Mononuclear cell (primary cell): ENCODE data around the gene ST6GALNAC3. TPM values are rescaled to one million over a fixed set of nuclear protein-coding genes. Genes with fewer than 3 reads are reported as not detected.
"Not testable (repeated sequence)": the region's sequence is repeated elsewhere in the genome, so short reads cannot be mapped to it uniquely, and the experiment has no call there.

Source experiments
- H3K27me3 ChIP-seq: 2 replicates; pipeline ENCODE4 v1.6.0; 2011; ENCODE audit warnings: low read length, control low read depth; ENCODE audit not compliant: insufficient read depth
- H3K4me1 ChIP-seq: 2 replicates; pipeline ENCODE4 v1.5.1; 2011; ENCODE audit warnings: mild to moderate bottlenecking, low read length, control low read depth; ENCODE audit not compliant: insufficient read depth
- H3K4me3 ChIP-seq: 2 replicates; pipeline ENCODE4 v1.5.1; 2011; ENCODE audit warnings: mild to moderate bottlenecking, low read length, moderate library complexity
- H3K9me3 ChIP-seq: 2 replicates; pipeline ENCODE4 v1.5.1; 2011; ENCODE audit warnings: low read depth, mild to moderate bottlenecking, control low read depth, low read length
- total RNA-seq: library from RNA; depleted of rRNA; stranded (reverse); fragments of >200 nt; gene quantifications from one replicate; pipeline ENCODE4 v1.2.3, GENCODE V29; 2012

Gene ST6GALNAC3
- total RNA-seq, 1 donor, result 3.5 TPM

- no peak overlapping the region for H3K4me3 ChIP-seq
- no peaks in the 10 kb centered on the region for H3K9me3 ChIP-seq
- H3K4me1 ChIP-seq, result no peaks in the 10 kb centered on the region
- H3K27me3 ChIP-seq, result no peaks in the 10 kb centered on the region
These were observed 564.6 kb downstream of the ST6GALNAC3 start for GRCh38 chr1:76639181-76639580.

- H3K9me3 ChIP-seq, result no peaks in the 10 kb centered on the region
- H3K27me3 ChIP-seq, result no peaks in the 10 kb centered on the region
- no peaks in the 10 kb centered on the region for H3K4me1 ChIP-seq
- H3K4me3 ChIP-seq, result no peak overlapping the region
These were observed 565.5 kb downstream of the ST6GALNAC3 start for GRCh38 chr1:76640092-76640491.

- H3K4me3 ChIP-seq, result no peak overlapping the region
- no peaks in the 10 kb centered on the region for H3K9me3 ChIP-seq
- H3K4me1 ChIP-seq, result no peaks in the 10 kb centered on the region
- no peaks in the 10 kb centered on the region for H3K27me3 ChIP-seq
These were observed 566.2 kb downstream of the ST6GALNAC3 start for GRCh38 chr1:76640723-76641122.

- Histone ChIP-seq H3K9me3 (no peaks in the 10 kb centered on the region), H3K4me1 (no peaks in the 10 kb centered on the region), H3K4me3 (no peak overlapping the region), H3K27me3 (no peaks in the 10 kb centered on the region)
These were observed 569.6 kb downstream of the ST6GALNAC3 start for GRCh38 chr1:76644139-76644538.

- H3K4me1 ChIP-seq, H3K4me3 ChIP-seq, H3K27me3 ChIP-seq: not testable (repeated sequence)
- H3K9me3 ChIP-seq, result peaks cover 13% of the 10 kb centered on the region
These were observed 578.3 kb downstream of the ST6GALNAC3 start for GRCh38 chr1:76652860-76653259.

- H3K27me3 ChIP-seq, result no peaks in the 10 kb centered on the region
- no peak overlapping the region for H3K4me3 ChIP-seq
- peaks cover 7% of the 10 kb centered on the region for H3K9me3 ChIP-seq
- no peaks in the 10 kb centered on the region for H3K4me1 ChIP-seq
These were observed 583.1 kb downstream of the ST6GALNAC3 start for GRCh38 chr1:76657623-76658022.

GRCh38 chr1:76659171-76659940 lies 584.8 kb downstream of the ST6GALNAC3 start:
- Histone ChIP-seq H3K9me3 (peaks cover 7% of the 10 kb centered on the region), H3K4me1 (no peaks in the 10 kb centered on the region), H3K27me3 (no peaks in the 10 kb centered on the region), H3K4me3 (no peak overlapping the region)

- no peaks in the 10 kb centered on the region for H3K27me3 ChIP-seq
- no peak overlapping the region for H3K4me3 ChIP-seq
- peaks cover 6% of the 10 kb centered on the region for H3K9me3 ChIP-seq
- H3K4me1 ChIP-seq, result no peaks in the 10 kb centered on the region
These were observed 587.0 kb downstream of the ST6GALNAC3 start for GRCh38 chr1:76661531-76661930.

GRCh38 chr1:76666499-76666898 lies 592.0 kb downstream of the ST6GALNAC3 start:
- Histone ChIP-seq H3K9me3 (no peaks in the 10 kb centered on the region), H3K27me3 (no peaks in the 10 kb centered on the region), H3K4me1 (no peaks in the 10 kb centered on the region), H3K4me3 (no peak overlapping the region)

- H3K9me3 ChIP-seq, result no peaks in the 10 kb centered on the region
- no peaks in the 10 kb centered on the region for H3K4me1 ChIP-seq
- no peak overlapping the region for H3K4me3 ChIP-seq
- no peaks in the 10 kb centered on the region for H3K27me3 ChIP-seq
These were observed 593.5 kb downstream of the ST6GALNAC3 start for GRCh38 chr1:76668046-76668445.

- Histone ChIP-seq H3K27me3 (no peaks in the 10 kb centered on the region), H3K4me3 (no peak overlapping the region), H3K4me1 (no peaks in the 10 kb centered on the region), H3K9me3 (no peaks in the 10 kb centered on the region)
These were observed 594.6 kb downstream of the ST6GALNAC3 start for GRCh38 chr1:76669131-76669530.

- Histone ChIP-seq H3K4me1 (no peaks in the 10 kb centered on the region), H3K4me3 (no peak overlapping the region), H3K9me3 (no peaks in the 10 kb centered on the region), H3K27me3 (no peaks in the 10 kb centered on the region)
These were observed 595.2 kb downstream of the ST6GALNAC3 start for GRCh38 chr1:76669624-76670315.

- H3K9me3 ChIP-seq, result no peaks in the 10 kb centered on the region
- no peaks in the 10 kb centered on the region for H3K4me1 ChIP-seq
- no peak overlapping the region for H3K4me3 ChIP-seq
- no peaks in the 10 kb centered on the region for H3K27me3 ChIP-seq
These were observed 600.2 kb downstream of the ST6GALNAC3 start for GRCh38 chr1:76674689-76675210.

GRCh38 chr1:76677416-76678405 lies 603.2 kb downstream of the ST6GALNAC3 start:
- Histone ChIP-seq H3K27me3 (no peaks in the 10 kb centered on the region), H3K4me3 (no peak overlapping the region), H3K4me1 (no peaks in the 10 kb centered on the region), H3K9me3 (no peaks in the 10 kb centered on the region)
